SK-N-MC (cell line): ENCODE data around the gene SPATA25.

ENCODE experiments used
- DNase-seq: peaks from one replicate; pipeline ENCODE4 v3.0.0-alpha.2; 2011; ENCODE audit warnings: low read depth, low spot score
- H3K27ac ChIP-seq: fragments of 200-600 bp; sonication (generic); 2 replicates; pipeline ENCODE4 v1.5.1; 2016; ENCODE audit warnings: mixed run types
- H3K36me3 ChIP-seq: fragments of 200-600 bp; sonication (generic); 2 replicates; pipeline ENCODE4 v1.6.1; 2017; ENCODE audit warnings: antibody characterized with exemption, low read length, mixed read lengths; ENCODE audit not compliant: insufficient read depth
- H3K4me3 ChIP-seq: fragments of 200-600 bp; sonication (generic); 2 replicates; pipeline ENCODE4 v1.5.1; 2016
- H3K9ac ChIP-seq: fragments of 200-600 bp; sonication (generic); 2 replicates; pipeline ENCODE4 v1.8.0; 2017; ENCODE audit warnings: mixed run types, mixed read lengths; ENCODE audit not compliant: insufficient read length
- H3K9me3 ChIP-seq: fragments of 200-600 bp; sonication (generic); 2 replicates; pipeline ENCODE4 v1.6.1; 2017; ENCODE audit warnings: low read depth, mild to moderate bottlenecking, antibody characterized with exemption, low read length, moderate library complexity, mixed read lengths
- EZH2 ChIP-seq: fragments of 200-600 bp; sonication (generic); IDR thresholded peaks from one replicate; pipeline ENCODE4 v1.6.1; 2017; ENCODE audit warnings: antibody characterized with exemption
- FOXP2 ChIP-seq: optimal IDR thresholded peaks from 2 replicates; pipeline ENCODE3; 2011; ENCODE audit warnings: mild to moderate bottlenecking, moderate library complexity; ENCODE audit not compliant: insufficient read depth; ENCODE audit errors: extremely low read length, control extremely low read depth
- POLR2AphosphoS5 ChIP-seq: IDR thresholded peaks from 2 replicates; pipeline ENCODE4 v1.6.1; 2012; ENCODE audit warnings: mild to moderate bottlenecking, low read depth, low read length, borderline replicate concordance

The SPATA25 gene

DNA sequence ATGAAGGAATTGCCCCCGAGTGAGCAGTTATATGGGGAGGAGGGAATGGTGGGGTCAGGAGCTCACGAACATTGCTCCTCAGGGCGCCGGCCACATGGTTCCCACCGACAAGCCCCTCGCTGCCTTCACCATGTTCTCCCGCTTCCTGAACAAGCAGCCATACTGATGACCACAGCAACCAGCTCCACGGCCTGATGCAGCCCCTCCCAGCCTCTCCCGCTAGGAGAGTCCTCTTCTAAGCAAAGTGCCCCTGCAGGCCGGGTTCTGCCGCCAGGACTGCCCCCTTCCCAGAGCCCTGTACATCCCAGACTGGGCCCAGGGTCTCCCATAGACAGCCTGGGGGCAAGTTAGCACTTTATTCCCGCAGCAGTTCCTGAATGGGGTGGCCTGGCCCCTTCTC lies 10.9 kb upstream of the SPATA25 start:
- H3K9me3 ChIP-seq, result no peaks in the 10 kb centered on the region
- H3K9ac ChIP-seq, result no peak overlapping the region
- no peak for DNase-seq
- H3K36me3 ChIP-seq, result peaks cover 22% of the 10 kb centered on the region; the same call in 1 of the 2 replicates
- H3K4me3 ChIP-seq, result no peak overlapping the region
- H3K27ac ChIP-seq, result no peak overlapping the region
- TF ChIP-seq POLR2AphosphoS5 (no peak), EZH2 (no peak), FOXP2 (no peak)

DNA sequence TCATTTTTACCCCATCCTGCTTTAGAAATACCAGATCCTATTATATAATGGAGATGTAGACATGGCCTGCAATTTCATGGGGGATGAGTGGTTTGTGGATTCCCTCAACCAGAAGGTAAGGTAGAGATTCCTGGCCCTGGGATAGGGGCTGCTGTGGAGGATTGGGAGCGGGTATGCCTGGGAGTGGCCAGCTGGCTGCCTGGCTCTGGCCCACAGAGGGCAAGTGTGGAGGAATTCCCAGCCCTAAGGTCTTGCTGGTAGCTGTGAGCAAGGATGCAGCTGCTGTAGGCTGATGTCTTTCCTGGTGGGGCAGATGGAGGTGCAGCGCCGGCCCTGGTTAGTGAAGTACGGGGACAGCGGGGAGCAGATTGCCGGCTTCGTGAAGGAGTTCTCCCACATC lies 10.3 kb upstream of the SPATA25 start:
- no peak for TF ChIP-seq POLR2AphosphoS5
- TF ChIP-seq FOXP2, result no peak
- no peak for TF ChIP-seq EZH2
- DNase-seq, result no peak
- H3K9me3 ChIP-seq, result no peaks in the 10 kb centered on the region
- H3K9ac ChIP-seq, result no peak overlapping the region
- H3K4me3 ChIP-seq, result no peak overlapping the region
- no peak overlapping the region for H3K27ac ChIP-seq
- H3K36me3 ChIP-seq, result peaks cover 22% of the 10 kb centered on the region; the same call in 1 of the 2 replicates

DNA sequence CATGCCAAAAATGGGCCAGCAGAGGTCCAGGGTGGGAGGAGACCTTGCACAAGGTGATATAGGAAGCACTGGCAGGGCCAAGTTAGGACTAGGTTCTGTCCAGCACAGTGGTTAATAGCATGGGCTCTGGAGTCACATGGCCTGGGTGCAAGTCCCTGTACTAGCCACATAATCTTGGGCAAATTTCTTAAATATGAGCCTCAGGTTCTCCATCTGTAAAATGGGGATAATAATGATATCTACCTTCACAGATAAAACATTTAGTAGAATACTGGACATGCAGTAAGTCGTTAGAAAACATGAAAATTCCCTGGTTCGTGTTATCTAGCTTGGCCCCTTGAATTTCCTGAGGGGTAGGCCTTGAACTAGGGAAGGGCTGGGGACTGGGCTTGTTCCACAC lies 9.9 kb upstream of the SPATA25 start:
- TF ChIP-seq EZH2, result no peak
- H3K27ac ChIP-seq, result no peak overlapping the region
- no peak overlapping the region for H3K9ac ChIP-seq
- DNase-seq, result no peak
- peaks cover 21% of the 10 kb centered on the region; the same call in 1 of the 2 replicates for H3K36me3 ChIP-seq
- no peaks in the 10 kb centered on the region for H3K9me3 ChIP-seq
- no peak overlapping the region for H3K4me3 ChIP-seq

DNA sequence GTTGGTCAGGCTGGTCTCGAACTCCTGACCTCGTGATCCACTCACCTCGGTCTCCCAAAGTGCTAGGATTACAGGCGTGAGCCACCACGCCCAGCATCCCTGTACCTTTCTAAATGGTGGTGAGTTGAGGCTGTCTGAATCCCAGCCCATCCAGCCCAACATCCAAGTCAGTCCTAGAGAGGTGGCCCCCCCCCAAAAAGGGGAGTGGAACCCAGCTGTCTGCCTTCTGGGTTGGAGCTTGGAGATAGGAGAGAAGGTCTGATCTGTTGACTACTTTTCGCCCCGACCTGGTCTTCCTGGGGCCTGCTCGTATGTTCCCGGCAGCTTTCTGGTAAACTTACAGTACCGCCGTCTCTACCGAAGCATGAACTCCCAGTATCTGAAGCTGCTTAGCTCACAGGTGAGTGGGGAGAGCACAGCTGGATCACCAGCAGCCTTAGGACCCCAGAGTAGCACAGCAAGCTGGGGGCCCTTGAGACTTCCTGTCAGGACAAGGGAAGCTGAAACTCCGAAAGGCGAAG lies 9.3 kb upstream of the SPATA25 start:
- Histone ChIP-seq H3K27ac (no peak overlapping the region), H3K36me3 (peaks cover 16% of the 10 kb centered on the region; the same call in 1 of the 2 replicates), H3K4me3 (no peak overlapping the region), H3K9me3 (no peaks in the 10 kb centered on the region), H3K9ac (no peak overlapping the region)
- DNase-seq, result no peak
- no peak for TF ChIP-seq EZH2
- TF ChIP-seq FOXP2, result no peak

DNA sequence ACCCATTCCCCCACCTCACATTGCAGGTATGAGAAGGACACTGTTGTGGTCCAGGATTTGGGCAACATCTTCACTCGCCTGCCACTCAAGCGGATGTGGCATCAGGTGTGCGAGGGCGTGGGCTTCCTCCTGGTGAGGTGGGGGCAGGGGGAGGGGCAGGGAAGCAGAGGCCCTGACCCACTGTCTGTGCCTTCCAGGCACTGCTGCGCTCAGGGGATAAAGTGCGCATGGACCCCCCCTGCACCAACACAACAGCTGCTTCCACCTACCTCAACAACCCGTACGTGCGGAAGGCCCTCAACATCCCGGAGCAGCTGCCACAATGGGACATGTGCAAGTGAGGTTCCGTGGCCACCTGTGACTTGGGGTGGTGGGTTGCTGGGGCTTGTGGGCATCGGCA lies 7.4 kb upstream of the SPATA25 start:
- H3K36me3 ChIP-seq, result peaks cover 10% of the 10 kb centered on the region; the same call in 1 of the 2 replicates
- no peak overlapping the region for H3K4me3 ChIP-seq
- H3K9ac ChIP-seq, result no peak overlapping the region
- DNase-seq, result no peak
- TF ChIP-seq POLR2AphosphoS5 (no peak), EZH2 (no peak), FOXP2 (no peak)
- H3K27ac ChIP-seq, result no peak overlapping the region
- H3K9me3 ChIP-seq, result no peaks in the 10 kb centered on the region

DNA sequence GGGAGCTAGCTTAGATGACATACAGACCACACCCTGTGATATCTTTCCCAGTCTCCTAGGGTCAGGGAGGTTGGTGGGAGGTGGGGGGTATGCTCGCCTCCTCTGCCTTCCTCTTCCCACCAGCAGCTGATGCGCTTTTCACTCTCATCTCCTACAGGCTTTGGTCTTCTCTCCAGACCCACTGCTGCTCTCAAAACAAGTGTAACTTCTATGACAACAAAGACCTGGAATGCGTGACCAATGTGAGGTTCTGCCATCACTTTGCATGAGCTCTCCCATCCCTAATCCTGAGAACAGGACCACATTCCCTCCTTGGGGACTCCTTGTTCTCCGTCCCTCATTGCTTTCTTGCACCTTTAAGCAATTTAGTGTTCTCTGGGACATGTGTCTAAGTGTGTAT lies 6.4 kb upstream of the SPATA25 start:
- Histone ChIP-seq H3K36me3 (peaks cover 10% of the 10 kb centered on the region; the same call in 1 of the 2 replicates), H3K4me3 (no peak overlapping the region), H3K27ac (no peak overlapping the region), H3K9ac (no peak overlapping the region), H3K9me3 (no peaks in the 10 kb centered on the region)
- no peak for DNase-seq
- TF ChIP-seq EZH2 (no peak), POLR2AphosphoS5 (no peak), FOXP2 (no peak)

DNA sequence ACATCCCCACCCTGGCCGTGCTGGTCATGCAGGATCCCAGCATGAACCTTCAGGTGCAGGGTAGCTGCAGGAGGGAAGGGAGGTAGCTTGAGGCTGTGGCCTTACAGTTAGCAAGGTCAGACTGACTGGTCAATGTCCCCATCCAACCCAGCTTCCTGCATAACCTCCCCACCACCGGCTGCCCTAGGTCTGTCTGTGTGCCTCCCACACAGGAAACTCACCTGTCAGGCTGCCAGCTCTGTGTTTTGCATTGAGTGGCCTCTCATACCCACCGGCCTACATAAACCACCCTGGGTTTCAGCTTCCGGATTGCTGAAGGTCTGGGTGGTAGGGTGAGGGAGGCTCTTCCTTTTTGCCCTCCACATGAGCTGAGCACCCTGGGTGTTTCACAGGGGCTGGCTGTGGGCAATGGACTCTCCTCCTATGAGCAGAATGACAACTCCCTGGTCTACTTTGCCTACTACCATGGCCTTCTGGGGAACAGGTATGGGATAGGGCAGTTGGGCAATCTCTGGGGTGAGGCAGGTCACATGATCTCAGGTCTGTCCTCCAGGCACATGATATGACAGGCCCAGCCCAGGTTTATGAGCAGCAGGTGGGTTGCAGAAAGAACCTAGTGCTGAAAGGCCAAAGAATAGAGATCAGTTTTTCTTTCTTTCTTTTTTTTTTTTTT lies 5.5 kb upstream of the SPATA25 start:
- TF ChIP-seq FOXP2, result no peak
- TF ChIP-seq POLR2AphosphoS5, result no peak; the same call in 1 of the 2 replicates
- TF ChIP-seq EZH2, result no peak
- H3K4me3 ChIP-seq, result no peak overlapping the region
- no peak for DNase-seq

DNA sequence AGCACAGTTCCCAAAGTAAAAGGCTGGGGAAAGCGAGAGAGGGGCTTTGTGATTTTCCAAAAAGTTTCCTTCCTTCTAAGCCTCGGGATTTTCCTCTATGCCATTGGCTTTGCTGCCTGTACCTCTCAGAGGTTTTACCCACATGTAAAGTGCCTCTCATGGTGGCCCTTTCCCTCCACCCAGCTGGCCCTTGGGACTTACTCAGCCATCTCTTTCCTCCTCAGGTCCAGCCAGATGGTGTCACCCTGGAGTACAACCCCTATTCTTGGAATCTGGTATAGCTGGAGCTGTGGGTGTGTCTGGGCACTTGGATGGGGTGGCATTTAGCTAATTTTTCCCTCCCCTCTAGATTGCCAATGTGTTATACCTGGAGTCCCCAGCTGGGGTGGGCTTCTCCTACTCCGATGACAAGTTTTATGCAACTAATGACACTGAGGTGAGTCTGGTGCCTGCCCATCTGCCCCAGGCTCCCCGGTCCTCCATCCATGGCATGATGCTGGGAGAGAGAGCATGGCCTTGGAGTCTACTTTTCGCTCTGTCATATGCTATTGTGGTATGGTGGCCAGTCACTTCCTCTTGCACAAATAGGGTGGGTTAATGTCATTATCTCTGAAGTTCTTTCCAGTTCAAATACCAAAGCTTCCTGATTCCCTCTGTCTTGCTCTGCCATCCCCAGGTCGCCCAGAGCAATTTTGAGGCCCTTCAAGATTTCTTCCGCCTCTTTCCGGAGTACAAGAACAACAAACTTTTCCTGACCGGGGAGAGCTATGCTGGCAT lies 4.8 kb upstream of the SPATA25 start:
- DNase-seq, result no peak
- Histone ChIP-seq H3K9me3 (no peaks in the 10 kb centered on the region), H3K9ac (peak overlapping the region; percentile 93), H3K36me3 (peaks cover 2% of the 10 kb centered on the region; the same call in 1 of the 2 replicates), H3K27ac (no peak overlapping the region), H3K4me3 (peak overlapping the region; percentile 99)
- TF ChIP-seq EZH2 (no peak), FOXP2 (no peak), POLR2AphosphoS5 (no peak)

More for the DNA sequence above, 5.5 kb upstream of the SPATA25 start:
- H3K36me3 ChIP-seq, result peaks cover 10% of the 10 kb centered on the region; the same call in 1 of the 2 replicates
- no peak overlapping the region for H3K9ac ChIP-seq
- H3K9me3 ChIP-seq, result no peaks in the 10 kb centered on the region
- no peak overlapping the region for H3K27ac ChIP-seq
